Measurements from ENCODE around the gene PHETA1. TPM values are rescaled to one million over a fixed set of nuclear protein-coding genes. Genes with fewer than 3 reads are reported as not detected.
A peak's percentile ranks its signal among the peaks of the same experiment; 100 is the strongest.

Gene PHETA1
- total and polyA plus RNA-seq, 10 of the 15 experiments (the other 5 are each of a cell fraction or from before 2014, with no cell fraction given), result 0.02 to 1.3 (median 0.51) TPM; not detected in 1

GRCh38 chr12:111408686-111409402 lies 39.9 kb upstream of the PHETA1 start (continued):
- TF ChIP-seq, protein P1, sequence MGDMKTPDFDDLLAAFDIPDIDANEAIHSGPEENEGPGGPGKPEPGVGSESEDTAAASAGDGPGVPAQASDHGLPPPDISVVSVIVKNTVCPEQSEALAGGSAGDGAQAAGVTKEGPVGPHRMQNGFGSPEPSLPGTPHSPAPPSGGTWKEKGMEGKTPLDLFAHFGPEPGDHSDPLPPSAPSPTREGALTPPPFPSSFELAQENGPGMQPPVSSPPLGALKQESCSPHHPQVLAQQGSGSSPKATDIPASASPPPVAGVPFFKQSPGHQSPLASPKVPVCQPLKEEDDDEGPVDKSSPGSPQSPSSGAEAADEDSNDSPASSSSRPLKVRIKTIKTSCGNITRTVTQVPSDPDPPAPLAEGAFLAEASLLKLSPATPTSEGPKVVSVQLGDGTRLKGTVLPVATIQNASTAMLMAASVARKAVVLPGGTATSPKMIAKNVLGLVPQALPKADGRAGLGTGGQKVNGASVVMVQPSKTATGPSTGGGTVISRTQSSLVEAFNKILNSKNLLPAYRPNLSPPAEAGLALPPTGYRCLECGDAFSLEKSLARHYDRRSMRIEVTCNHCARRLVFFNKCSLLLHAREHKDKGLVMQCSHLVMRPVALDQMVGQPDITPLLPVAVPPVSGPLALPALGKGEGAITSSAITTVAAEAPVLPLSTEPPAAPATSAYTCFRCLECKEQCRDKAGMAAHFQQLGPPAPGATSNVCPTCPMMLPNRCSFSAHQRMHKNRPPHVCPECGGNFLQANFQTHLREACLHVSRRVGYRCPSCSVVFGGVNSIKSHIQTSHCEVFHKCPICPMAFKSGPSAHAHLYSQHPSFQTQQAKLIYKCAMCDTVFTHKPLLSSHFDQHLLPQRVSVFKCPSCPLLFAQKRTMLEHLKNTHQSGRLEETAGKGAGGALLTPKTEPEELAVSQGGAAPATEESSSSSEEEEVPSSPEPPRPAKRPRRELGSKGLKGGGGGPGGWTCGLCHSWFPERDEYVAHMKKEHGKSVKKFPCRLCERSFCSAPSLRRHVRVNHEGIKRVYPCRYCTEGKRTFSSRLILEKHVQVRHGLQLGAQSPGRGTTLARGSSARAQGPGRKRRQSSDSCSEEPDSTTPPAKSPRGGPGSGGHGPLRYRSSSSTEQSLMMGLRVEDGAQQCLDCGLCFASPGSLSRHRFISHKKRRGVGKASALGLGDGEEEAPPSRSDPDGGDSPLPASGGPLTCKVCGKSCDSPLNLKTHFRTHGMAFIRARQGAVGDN (IDR thresholded peaks at IDR 0.05), result no peak
- no peak for TF ChIP-seq SIX5 (IDR thresholded peaks at IDR 0.05; ENCODE audit: low read depth, low read length, severe bottlenecking)
- TF ChIP-seq RAD51 (IDR thresholded peaks at IDR 0.05), result no peak
- TF ChIP-seq SREBF1 (IDR thresholded peaks at IDR 0.05; ENCODE audit: low read length), result no peak
- TF ChIP-seq SMC3 (IDR thresholded peaks at IDR 0.05; ENCODE audit: borderline replicate concordance, low read length), result 0 out of 2 replicates have a peak, but pooled peaks have one; percentile 4
- TF ChIP-seq BACH1 (IDR thresholded peaks at IDR 0.05; ENCODE audit: borderline replicate concordance), result no peak
- TF ChIP-seq MLLT1 (IDR thresholded peaks at IDR 0.05), result no peak
- TF ChIP-seq WRNIP1 (IDR thresholded peaks at IDR 0.05; ENCODE audit: borderline replicate concordance, low read depth, low read length), result 0 out of 2 replicates have a peak, but pooled peaks have one; percentile 30
- no peak for TF ChIP-seq HDAC2 (IDR thresholded peaks at IDR 0.05)
- TF ChIP-seq SMARCA5 (IDR thresholded peaks at IDR 0.05), result peak; percentile 92
- no peak for TF ChIP-seq FOXK2 (IDR thresholded peaks at IDR 0.05)
- no peak for TF ChIP-seq IRF4 (IDR thresholded peaks at IDR 0.05; ENCODE audit: low read depth, low read length)

All from GM12878 (cell line).